GM19240 (cell line): ENCODE results near the gene IGF1R.

Source experiments
- DNase-seq: peaks from one replicate; pipeline ENCODE4 v3.0.0; 2011; ENCODE audit warnings: low spot score; ENCODE audit not compliant: insufficient read length

IGF1R gene

DNA sequence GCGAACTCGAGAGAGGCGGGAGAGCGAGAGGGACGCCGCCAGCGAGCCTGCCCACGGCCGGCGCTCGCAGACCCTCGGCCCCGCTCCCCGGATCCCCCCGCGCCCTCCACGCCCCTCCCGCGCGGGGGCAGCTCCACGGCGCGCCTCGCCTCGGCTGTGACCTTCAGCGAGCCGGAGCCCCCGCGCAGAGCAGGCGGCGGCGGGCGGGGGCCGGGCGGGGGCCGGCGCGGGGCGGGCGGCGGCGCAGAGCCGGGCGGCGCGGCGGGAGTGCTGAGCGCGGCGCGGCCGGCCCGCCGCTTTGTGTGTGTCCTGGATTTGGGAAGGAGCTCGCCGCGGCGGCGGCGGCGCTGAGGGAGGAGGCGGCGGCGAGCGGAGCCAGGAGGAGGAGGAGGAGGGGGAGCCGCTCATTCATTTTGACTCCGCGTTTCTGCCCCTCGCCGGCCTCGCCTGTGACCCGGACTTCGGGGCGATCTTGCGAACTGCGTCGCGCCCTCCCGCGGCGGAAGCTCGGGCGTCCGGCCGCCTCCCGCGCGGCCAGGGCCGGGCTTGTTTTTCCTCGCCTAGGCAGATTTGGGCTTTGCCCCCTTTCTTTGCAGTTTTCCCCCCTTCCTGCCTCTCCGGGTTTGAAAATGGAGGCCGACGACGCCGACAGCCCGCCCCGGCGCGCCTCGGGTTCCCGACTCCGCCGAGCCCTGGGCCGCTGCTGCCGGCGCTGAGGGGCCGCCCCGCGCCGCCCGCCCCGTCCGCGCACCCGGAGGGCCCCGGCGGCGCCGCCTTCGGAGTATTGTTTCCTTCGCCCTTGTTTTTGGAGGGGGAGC lies 524 bp downstream of the IGF1R start:
- DNase-seq: no peak

DNA sequence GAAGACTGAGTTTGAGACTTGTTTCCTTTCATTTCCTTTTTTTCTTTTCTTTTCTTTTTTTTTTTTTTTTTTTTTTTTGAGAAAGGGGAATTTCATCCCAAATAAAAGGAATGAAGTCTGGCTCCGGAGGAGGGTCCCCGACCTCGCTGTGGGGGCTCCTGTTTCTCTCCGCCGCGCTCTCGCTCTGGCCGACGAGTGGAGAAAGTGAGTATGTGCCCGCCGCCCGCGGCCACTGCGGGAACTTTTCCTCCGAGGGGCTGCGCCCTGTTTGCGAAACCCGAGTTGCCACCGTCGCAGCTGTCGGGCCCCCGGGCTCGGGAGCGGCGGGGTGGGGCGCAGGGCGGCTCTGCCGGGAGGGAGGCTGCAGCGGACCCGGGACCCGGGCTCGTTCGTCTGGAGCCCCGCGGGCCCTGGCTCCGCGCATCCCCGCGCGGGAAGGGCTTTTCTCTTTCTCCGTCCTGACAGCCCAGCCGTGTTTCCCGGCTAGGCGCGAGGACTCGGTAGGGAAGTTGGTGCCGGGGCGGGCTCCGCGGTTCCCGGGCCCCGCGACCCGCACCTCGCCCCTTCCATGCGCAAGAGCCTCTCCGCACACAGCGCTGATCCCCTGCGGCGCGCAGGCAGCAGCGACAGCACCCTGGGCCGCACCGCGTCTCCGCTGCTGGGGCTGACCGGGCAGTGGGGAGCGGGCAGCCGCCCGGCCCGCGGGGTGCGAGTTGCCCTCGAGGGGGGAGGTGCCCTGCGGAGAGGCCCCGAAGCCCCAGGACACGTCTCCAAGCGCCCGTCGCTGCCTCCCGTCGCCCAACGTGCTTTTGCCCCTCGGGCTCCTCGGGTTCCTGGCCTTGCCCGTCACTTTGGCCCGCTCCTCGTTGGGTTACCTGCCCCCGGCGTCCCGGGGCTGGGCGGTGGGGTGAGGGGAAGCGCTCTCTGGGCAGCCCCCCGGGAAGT lies 1.4 kb downstream of the IGF1R start:
- no peak for DNase-seq

DNA sequence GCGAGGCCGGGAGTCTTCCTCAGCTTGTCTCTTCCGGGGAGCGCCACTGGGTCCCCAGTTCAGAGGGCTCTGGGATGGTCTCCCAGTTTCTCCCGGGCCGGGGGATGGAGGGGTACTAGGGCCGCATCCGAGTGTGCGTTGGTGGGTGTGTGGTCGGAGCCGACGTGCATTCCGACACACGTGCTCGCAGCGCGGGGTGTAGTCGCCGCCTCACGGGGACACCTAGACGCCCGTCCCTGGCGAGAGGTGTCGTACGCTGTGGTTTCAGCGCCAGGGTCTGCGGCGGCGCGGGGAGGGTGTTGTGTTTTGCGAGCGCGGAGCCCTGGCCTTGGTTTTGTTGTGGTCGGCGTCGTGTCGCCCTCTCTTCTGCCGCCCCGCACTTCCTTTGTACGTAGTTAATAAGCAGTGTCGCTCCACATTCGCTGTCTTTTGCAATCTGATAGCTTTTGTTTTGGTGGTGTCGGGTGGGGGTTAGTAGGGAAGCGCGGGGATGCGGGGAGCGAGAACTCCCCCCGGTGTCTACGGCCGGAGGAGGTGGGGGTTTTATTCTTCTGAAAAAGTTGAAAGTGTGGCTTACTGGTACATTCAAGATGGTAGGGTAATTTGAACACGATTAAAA lies 2.2 kb downstream of the IGF1R start:
- no peak for DNase-seq

DNA sequence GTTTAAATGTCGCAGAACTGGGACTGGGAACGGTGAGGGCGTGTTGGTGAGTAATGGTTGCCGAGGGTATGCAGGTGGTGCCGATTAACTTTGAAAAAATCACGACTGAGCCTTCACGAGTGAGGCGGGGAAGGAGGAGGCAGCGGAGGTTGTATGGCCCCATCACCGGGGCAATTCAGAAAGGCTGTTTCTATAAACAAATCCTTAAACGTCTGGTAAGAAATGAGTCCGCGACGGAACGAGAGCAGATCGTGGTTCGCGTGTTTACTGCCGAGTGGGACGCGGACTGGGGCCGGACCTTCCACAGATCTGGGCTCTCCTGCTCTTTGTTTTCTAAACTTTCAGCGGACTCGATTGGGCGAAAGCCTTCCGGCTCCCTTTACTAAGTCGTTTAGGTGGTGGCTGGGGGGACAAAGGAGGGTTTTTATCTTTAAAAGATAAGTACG lies 2.7 kb downstream of the IGF1R start:
- DNase-seq: no peak

DNA sequence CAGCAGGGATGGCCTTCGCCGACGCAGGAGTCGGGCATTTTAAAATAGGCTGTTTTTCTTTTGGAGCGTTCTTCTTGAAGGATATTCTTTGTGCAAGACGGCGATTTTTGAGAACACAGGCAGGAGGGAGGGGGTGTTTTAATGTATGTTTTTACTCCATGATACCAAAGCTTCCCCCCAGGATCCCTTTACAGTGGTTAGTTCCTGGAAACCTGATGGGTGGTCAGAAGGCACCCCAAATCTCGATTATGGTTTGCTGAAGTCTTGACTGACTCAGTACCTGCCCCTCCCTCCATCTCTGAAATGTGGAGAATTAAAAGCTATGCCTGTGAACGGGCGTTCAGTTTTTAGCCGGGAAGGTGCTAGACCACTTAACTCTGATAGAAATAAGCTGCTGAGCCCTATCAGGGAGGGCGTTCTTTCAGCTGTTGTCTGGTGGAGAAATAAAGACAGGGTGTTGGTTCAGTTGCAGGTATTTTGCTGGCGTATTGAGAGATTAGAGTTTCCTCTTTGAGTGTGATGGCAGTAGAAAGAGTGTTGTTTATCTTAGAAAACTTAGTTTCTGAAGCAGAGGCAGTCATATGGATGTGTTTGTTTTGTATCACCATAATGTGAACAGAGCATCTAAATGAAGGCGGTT lies 3.4 kb downstream of the IGF1R start:
- no peak for DNase-seq

DNA sequence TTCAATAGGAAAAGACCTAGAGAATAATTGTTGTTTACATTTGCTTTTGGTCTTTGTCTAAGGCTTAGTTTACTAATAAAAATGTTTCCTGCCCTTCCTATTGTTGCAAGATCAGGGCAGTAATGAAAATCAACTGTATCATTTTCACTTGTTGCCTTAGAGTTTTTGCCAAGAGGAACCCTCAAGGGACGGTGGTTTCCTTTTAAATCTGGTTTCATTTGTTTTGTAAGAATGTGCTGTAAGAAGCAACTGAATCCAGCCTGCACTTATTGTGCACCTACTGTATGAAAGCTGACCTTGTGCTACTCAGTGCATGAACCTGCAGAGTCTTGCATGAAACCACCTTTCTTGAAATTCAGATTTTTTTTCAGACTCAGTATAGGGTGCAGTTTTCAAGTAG lies 5.3 kb downstream of the IGF1R start:
- DNase-seq: no peak

DNA sequence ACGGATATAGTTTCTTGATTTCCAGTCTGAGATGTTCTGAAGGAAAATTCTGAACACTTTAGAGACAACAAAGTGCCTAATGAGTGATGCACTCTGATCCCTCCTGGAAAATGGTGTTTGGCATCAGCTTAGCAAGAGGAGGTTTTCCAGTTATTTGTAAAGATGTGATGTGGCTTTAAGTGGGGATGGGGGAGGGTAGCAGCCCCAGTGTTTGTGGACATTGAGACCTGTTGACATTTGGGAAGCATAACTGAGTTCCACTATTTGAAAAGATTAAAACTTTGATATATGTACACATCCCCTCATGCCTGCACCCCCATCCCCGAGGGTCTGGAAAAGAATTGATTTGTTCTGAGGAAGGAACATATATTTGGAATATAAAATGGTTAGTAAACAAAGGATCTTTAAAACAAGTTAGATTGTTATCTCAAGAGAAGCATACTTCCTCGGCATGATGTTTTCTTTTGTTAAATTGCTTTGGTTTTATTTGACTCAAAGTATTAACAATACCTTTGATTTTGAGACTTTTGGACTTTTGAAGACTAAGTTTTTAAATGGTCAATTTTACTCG lies 6.5 kb downstream of the IGF1R start:
- DNase-seq: no peak

DNA sequence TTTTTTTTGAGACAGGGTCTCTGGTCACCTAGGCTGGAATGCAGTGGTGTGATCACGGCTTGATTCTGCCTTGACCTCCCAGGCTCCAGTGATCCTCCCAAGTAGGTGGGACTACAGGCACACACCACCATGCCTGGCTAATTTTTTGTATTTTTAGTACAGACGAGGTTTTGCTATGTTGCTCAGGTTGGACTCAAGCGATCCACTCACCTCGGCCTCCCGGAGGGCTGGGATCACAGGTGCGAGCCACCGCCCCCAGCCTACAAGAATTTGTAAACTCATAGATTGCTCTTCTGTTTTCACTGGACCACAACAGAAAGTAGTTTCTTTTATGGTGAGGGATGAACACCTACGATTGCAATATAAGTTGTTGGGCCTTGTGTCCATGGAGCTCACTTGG lies 7.4 kb downstream of the IGF1R start:
- no peak for DNase-seq

DNA sequence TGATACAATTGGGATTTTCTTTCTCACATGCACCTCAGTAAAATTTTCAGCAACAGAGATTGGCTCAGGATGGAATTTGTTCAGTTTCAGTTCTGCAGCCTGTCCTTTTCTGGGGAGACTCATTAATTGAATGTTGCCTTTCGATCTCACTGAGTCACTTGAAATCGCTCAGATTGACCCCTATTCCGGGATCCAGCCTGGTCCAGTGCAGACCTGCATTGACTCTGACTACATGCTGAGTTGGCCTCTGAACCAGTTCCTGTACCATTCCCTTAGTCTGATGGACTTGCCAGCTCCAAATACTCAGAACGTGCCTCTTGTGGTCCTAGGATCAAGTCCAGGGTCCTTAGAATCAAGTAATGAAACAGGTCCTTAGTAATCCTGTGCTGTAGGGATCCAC lies 9.4 kb downstream of the IGF1R start:
- no peak for DNase-seq

DNA sequence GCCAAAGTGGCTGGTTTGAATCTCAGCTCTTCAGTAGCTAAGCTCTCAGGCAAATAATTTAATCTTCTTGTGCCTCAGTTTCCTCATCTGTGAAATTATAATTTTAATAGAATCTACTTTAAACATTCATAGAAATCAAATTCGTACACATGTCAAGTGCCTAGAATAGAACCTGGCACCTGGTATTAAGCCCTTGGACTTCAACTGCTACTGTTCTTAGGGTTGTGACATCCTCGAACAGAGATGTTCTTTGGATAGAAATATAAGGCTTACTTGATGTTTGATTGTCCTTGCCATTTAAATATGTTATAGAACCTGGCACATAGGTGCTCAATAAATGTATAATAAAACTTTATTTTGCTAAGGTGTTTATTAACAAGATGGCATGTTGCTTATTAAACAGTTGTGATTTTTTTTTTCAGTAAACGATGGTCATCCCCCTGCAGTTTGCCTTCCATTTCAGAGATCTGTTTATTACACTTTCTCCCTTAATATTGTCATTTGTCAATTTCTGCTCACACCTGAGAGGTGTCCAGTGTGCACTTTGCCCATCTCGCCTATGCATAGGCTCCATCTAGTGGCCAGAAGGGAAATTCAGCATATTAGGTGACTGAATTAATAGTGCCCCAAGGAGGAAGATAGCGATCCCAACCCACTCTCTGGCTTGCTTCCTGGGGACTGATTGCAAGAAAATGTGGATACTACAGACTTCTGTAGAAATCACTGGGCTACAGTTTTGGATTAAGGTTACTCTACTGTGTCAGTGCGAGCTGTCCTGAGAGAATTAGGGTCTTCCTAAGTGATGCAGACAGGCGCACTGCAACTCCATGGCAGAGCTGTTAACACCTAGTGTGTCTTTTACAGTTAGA lies 10.7 kb downstream of the IGF1R start:
- peak; percentile 25 for DNase-seq

DNA sequence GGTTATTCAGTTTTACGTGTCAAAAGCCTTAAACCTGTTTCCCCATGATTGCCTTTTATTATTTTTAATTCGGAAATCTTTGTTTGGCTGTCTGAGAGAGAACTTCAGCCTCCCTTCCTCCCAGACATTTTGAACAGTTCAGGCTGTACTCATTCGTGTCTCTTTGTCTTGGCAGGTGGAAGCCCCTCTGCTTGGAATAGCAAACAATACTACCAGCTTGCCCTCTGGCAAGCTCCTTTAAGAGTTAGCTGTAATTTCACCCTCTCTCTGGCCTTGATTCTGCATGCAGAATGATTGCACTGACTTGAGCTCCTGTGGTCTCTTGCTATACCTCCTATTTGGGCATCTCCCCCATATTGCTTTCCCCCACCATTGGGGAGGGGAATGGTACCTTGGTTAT lies 11.7 kb downstream of the IGF1R start:
- no peak for DNase-seq

DNA sequence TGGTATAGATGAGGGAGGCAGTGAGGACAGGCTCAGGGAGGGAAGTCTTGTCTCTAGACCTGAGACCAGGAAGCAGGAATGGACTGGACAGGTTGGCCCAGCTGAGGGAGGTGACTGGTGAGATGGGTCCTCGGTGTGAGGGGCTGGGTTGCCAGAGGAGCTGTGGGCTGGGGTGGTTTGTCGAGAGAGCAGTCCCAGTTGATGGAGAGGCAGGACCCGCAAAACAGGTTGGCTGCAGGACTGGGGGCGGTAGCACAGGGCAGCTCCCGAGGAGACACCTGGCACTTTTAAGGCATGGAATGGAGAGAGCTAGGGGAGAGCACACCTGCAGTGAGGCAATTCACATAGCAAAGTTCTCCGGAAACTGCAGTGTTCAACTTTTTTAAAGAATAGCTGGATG lies 14.7 kb downstream of the IGF1R start:
- DNase-seq: no peak

DNA sequence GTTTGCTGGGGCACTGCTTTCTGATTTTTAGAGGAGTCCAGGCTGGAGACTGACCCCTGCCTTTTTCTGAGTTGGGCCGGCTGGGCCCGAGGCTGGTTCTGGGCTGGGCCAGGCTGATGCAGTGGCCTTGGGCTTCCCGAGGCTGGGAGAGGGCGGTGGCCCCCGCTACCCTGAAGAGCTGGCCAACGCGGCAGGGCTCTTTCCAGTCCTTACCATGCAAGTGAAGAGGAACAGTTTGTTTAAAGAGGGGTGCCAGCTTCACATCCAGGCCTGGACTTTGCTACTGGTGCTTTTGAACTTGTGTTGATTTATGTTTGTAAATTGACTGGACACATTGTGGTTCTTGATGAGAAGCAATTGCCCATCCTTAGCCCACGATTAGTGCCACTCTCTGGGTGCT lies 15.3 kb downstream of the IGF1R start:
- DNase-seq: no peak

DNA sequence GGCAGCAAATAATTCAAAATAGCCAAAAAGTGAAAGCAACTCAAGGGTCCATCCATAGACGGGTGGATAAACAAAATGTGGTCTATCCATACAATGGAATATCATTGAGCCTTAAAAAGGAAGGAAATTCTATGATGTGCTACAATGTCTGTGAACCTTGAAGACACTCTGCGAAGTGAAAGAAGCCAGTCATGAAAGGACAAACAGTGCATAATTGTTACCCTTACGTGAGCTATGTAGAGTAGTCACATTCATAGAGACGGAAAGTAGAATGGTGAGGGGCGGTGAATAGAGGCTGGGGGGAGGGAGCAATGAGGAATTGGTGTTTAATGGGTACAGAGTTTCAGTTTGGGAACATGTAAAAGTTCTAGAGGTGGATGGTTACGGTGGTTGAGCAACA lies 18.1 kb downstream of the IGF1R start:
- DNase-seq: no peak

DNA sequence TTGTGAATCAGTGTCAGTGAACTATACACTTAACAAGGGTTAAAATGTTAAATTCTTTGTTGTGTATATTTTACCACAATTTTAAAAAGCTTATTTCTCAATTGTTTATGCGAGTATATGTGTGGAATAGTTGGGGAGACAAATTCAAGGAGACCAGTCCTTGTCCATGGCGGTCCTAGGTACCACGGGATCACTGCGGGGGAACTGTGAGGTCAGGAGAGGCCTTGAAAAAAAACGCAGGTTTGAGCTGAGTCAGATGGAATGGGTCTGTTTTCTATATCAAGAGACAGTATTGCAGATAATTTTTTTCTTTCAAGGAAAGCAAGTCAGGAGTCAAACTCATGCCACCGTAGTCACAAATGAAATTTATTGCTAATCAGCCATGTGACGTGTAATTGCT lies 18.5 kb downstream of the IGF1R start:
- DNase-seq: no peak

DNA sequence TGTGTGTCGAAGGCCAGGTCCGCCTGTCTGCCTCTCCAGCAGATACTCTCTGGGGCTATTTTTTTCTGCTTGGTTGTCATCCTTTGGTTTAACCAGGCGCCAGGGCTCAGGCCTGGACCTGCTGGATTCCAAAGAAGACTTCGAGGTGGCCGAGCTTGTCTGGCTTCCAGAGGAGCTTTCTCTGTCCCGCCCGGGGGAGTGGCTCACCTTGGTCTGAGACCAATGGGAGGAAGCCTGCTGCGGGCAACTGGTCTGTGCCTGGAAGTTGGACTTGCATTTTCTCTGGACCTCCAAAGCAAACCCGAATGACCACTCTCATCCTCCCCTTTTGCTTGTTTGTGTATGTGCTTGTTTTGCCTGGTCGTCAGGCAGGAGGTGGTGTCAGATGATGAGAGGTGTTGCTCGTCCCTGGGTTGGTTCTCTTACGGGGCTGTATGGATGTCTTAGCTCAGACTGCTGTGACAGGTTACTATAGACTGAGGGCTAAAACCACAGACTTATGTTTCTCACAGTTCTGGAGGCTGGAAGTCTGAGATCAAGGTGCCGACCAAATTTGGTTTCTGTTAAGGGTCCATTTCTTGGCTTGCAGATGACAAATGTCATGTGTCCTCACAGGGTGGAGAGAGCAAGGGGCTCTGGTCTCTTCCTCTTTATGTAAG lies 19.3 kb downstream of the IGF1R start:
- no peak for DNase-seq

DNA sequence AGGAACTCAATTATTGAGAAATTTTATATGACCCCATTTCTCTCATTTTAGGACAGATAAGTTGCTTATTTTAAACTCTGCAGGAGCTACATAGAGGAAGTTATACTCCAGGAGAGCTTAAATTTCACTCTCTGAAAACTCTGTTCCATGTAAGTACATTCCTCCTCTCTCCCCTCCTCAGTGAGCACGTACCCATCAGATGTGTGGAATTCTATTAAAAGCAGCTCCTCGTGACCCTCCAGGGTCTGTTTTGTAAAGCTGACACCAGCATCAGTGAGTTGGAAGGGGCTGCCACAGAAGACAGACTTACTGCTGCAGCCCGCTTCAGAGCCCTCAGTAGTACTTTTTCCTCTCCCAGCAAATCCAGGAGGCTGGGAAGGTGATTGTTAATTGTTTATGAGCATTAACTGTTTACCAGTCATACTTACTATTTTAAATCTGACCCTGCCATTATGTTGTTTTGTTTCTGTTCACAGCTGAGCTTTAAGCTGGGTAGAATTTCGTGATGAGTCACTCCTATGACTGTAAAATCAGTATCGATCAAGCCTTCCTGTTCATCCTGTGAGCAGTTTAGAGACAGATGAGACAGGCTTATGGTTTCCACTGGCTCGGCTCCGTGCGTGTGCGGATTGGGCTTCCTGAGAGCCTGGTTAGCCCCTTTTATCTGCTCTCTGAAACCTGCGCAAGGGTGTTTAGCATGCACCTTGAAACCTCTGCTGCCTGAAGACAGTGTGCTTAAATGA lies 20.4 kb downstream of the IGF1R start:
- DNase-seq: no peak

DNA sequence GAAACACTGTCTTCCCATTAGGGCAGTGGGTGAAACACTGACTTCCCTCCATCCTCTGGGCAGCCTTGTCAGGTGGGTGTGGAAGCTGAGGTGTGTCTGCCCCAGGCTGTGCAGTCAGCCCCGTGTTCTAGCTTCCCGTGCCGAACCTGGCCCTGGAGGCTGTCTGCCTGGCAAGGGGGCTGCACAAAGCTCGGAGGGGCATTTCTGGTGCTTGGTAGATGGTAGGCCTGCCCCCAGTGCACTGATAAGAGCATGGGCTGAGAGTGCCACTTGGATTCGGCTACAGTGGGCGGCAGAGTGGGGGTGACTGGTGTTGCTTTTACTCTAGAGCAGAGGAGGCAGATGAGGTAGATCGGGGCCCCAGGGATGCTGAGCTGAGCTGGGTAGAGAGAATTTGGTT lies 21.3 kb downstream of the IGF1R start:
- DNase-seq: no peak
